Measurements from ENCODE around the gene TRAPPC14.

GRCh38 chr7:100118388-100119071 lies 40.0 kb downstream of the TRAPPC14 start:
- TF ChIP-seq CTCF (IDR thresholded peaks at IDR 0.05) (no peak), POLR2A (IDR thresholded peaks at IDR 0.05) (no peak)
